ENCODE data around the gene GALNT18.

GALNT18 gene

GRCh38 chr11:11501546-11502262, 120.1 kb downstream of the GALNT18 start:
- DNase-seq (ENCODE audit: low read depth in 1 of 2, low spot score in 1 of 2), result peak in 1 of 2 experiments; percentile 17
- TF ChIP-seq POLR2AphosphoS5 (IDR thresholded peaks at IDR 0.05; ENCODE audit: low read depth) (no peak), GABPA (IDR thresholded peaks at IDR 0.05; ENCODE audit: low read depth) (no peak), REST (IDR thresholded peaks at IDR 0.05; ENCODE audit: insufficient replicate concordance, low read depth) (no peak), SPI1 (IDR thresholded peaks at IDR 0.05; ENCODE audit: borderline replicate concordance, low read depth) (no peak; the same call in 1 of the 2 replicates), CTCF (IDR thresholded peaks at IDR 0.05; ENCODE audit: insufficient read depth, low read length) (no peak)
- H3K27ac ChIP-seq (replicated peaks), result no peak overlapping the region
- H3K27me3 ChIP-seq (ENCODE audit: insufficient read depth, poor library complexity, severe bottlenecking), result peaks cover 2% of the 10 kb centered on the region
- H3K4me3 ChIP-seq (replicated peaks; ENCODE audit: insufficient read depth, low read length), result no peak overlapping the region

GRCh38 chr11:11500744-11501487, 120.9 kb downstream of the GALNT18 start:
- no peak for DNase-seq (ENCODE audit: low read depth in 1 of 2, low spot score in 1 of 2)
- no peak overlapping the region for H3K27ac ChIP-seq (replicated peaks)
- peaks cover 2% of the 10 kb centered on the region for H3K27me3 ChIP-seq (ENCODE audit: insufficient read depth, poor library complexity, severe bottlenecking)
- no peak overlapping the region for H3K4me3 ChIP-seq (replicated peaks; ENCODE audit: insufficient read depth, low read length)
- TF ChIP-seq SPI1 (IDR thresholded peaks at IDR 0.05; ENCODE audit: borderline replicate concordance, low read depth), result no peak
- no peak for TF ChIP-seq REST (IDR thresholded peaks at IDR 0.05; ENCODE audit: insufficient replicate concordance, low read depth)
- TF ChIP-seq POLR2AphosphoS5 (IDR thresholded peaks at IDR 0.05; ENCODE audit: low read depth), result no peak
- TF ChIP-seq CTCF (IDR thresholded peaks at IDR 0.05; ENCODE audit: insufficient read depth, low read length), result no peak
- TF ChIP-seq GABPA (IDR thresholded peaks at IDR 0.05; ENCODE audit: low read depth), result no peak

GRCh38 chr11:11499300-11499699, 122.5 kb downstream of the GALNT18 start:
- Histone ChIP-seq H3K4me3 (replicated peaks; ENCODE audit: insufficient read depth, low read length) (no peak overlapping the region), H3K27me3 (ENCODE audit: insufficient read depth, poor library complexity, severe bottlenecking) (no peaks in the 10 kb centered on the region), H3K27ac (replicated peaks) (no peak overlapping the region)
- no peak for TF ChIP-seq POLR2AphosphoS5 (IDR thresholded peaks at IDR 0.05; ENCODE audit: low read depth)
- TF ChIP-seq GABPA (IDR thresholded peaks at IDR 0.05; ENCODE audit: low read depth), result no peak
- no peak for TF ChIP-seq CTCF (IDR thresholded peaks at IDR 0.05; ENCODE audit: insufficient read depth, low read length)
- no peak for TF ChIP-seq SPI1 (IDR thresholded peaks at IDR 0.05; ENCODE audit: borderline replicate concordance, low read depth)
- TF ChIP-seq REST (IDR thresholded peaks at IDR 0.05; ENCODE audit: insufficient replicate concordance, low read depth), result no peak
- no peak for DNase-seq (ENCODE audit: low read depth in 1 of 2, low spot score in 1 of 2)
